ENCODE results near the gene CTU2. TPM values are rescaled to one million over a fixed set of nuclear protein-coding genes. Genes with fewer than 3 reads are reported as not detected.

CTU2 gene
- total RNA-seq, 1 experiment from 2014 or later = 24.8 TPM

DNA sequence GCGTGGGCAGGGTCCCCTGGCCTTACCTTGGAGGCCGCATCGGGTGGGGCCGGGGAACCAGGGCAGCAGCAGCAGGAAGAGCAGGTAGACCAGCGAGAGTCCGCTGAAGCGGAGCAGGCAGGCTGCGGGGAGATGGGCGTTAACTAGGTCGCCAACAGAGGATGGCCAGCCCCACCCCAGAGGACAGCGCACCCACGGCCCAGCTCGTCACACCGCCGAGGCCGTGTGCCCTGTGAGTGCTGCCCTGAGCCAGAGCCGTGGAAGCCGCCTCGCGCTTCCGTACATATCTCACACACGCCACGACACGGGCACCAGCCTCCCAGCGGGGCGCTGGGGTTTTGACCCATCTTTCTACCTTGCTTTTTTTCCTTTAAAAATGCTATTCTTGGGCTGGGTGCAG is 43.1 kb downstream of the CTU2 start:
- Histone ChIP-seq H3K36me3 (ENCODE audit: control insufficient read depth, insufficient read depth, low read length) (no peaks in the 10 kb centered on the region), H3K4me1 (ENCODE audit: control insufficient read depth, insufficient read depth, low read length) (peaks cover 4% of the 10 kb centered on the region; the same call in 1 of the 2 replicates), H3K27me3 (ENCODE audit: control insufficient read depth, insufficient read depth, low read length) (no peaks in the 10 kb centered on the region), H3K4me3 (ENCODE audit: low read depth in 2 of 2, low read length in 2 of 2) (no peak overlapping the region), H3K27ac (ENCODE audit: low read length) (no peak overlapping the region), H3K9me3 (ENCODE audit: control insufficient read depth, insufficient read depth, low read depth, low read length) (no peaks in the 10 kb centered on the region)
- TF ChIP-seq SIN3A (IDR thresholded peaks at IDR 0.05; ENCODE audit: borderline replicate concordance, insufficient read depth, low read depth, low read length) (no peak), TCF7L2 (IDR thresholded peaks at IDR 0.05; ENCODE audit: low read depth, low read length) (no peak), POLR2AphosphoS5 (IDR thresholded peaks at IDR 0.05; ENCODE audit: low read depth, low read length) (no peak)
- TF ChIP-seq, protein P1, sequence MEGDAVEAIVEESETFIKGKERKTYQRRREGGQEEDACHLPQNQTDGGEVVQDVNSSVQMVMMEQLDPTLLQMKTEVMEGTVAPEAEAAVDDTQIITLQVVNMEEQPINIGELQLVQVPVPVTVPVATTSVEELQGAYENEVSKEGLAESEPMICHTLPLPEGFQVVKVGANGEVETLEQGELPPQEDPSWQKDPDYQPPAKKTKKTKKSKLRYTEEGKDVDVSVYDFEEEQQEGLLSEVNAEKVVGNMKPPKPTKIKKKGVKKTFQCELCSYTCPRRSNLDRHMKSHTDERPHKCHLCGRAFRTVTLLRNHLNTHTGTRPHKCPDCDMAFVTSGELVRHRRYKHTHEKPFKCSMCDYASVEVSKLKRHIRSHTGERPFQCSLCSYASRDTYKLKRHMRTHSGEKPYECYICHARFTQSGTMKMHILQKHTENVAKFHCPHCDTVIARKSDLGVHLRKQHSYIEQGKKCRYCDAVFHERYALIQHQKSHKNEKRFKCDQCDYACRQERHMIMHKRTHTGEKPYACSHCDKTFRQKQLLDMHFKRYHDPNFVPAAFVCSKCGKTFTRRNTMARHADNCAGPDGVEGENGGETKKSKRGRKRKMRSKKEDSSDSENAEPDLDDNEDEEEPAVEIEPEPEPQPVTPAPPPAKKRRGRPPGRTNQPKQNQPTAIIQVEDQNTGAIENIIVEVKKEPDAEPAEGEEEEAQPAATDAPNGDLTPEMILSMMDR (IDR thresholded peaks at IDR 0.05) = no peak
- TF ChIP-seq, protein P2, sequence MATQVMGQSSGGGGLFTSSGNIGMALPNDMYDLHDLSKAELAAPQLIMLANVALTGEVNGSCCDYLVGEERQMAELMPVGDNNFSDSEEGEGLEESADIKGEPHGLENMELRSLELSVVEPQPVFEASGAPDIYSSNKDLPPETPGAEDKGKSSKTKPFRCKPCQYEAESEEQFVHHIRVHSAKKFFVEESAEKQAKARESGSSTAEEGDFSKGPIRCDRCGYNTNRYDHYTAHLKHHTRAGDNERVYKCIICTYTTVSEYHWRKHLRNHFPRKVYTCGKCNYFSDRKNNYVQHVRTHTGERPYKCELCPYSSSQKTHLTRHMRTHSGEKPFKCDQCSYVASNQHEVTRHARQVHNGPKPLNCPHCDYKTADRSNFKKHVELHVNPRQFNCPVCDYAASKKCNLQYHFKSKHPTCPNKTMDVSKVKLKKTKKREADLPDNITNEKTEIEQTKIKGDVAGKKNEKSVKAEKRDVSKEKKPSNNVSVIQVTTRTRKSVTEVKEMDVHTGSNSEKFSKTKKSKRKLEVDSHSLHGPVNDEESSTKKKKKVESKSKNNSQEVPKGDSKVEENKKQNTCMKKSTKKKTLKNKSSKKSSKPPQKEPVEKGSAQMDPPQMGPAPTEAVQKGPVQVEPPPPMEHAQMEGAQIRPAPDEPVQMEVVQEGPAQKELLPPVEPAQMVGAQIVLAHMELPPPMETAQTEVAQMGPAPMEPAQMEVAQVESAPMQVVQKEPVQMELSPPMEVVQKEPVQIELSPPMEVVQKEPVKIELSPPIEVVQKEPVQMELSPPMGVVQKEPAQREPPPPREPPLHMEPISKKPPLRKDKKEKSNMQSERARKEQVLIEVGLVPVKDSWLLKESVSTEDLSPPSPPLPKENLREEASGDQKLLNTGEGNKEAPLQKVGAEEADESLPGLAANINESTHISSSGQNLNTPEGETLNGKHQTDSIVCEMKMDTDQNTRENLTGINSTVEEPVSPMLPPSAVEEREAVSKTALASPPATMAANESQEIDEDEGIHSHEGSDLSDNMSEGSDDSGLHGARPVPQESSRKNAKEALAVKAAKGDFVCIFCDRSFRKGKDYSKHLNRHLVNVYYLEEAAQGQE (IDR thresholded peaks at IDR 0.05; ENCODE audit: insufficient read depth in 1 of 2, low read depth in 2 of 2, low read length in 1 of 2) = no peak
- DNase-seq (ENCODE audit: low read depth, low spot score) (no peak), ATAC-seq (no peak)
- CTCF ChIA-PET = no interaction called here
- POLR2A ChIA-PET = no interaction called here
- intact Hi-C loops (cut with micrococcal nuclease; ENCODE audit: unreplicated experiment) (no loop called here), in situ Hi-C loops (cut with HindIII; ENCODE audit: low pct_unique_long_range_greater_than_20kb, low sequenced_read_pairs) (no loop called here)
- no TSS peak for BruUV-seq (replicated peaks)

DNA sequence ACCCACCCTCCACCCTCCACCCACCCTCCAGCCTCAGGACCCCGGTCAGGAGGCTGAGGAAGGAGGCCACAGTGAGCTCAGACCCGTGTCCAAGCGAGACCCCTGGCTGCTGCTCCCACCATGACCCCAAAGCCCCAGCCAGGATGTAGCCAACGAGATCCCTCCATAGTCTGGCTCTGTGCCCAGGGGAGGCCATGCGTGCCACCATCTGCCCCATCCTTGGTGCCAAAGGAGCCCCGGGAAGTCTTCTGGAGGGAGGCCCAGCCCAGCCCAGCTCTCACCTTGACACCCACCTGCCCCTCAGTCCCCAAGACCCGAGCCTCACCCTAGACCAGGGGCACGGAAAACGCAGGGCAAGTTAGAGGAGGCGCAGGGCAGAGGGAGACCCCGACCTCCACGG is 44.6 kb downstream of the CTU2 start:
- DNase-seq (ENCODE audit: low read depth, low spot score) = no peak
- Histone ChIP-seq H3K27me3 (ENCODE audit: control insufficient read depth, insufficient read depth, low read length) (no peaks in the 10 kb centered on the region), H3K9me3 (ENCODE audit: control insufficient read depth, insufficient read depth, low read depth, low read length) (no peaks in the 10 kb centered on the region), H3K27ac (ENCODE audit: low read length) (no peak overlapping the region), H3K36me3 (ENCODE audit: control insufficient read depth, insufficient read depth, low read length) (no peaks in the 10 kb centered on the region), H3K4me3 (ENCODE audit: low read depth in 2 of 2, low read length in 2 of 2) (no peak overlapping the region), H3K4me1 (ENCODE audit: control insufficient read depth, insufficient read depth, low read length) (peaks cover 16% of the 10 kb centered on the region)
- no peak for ATAC-seq
- no TSS peak for BruUV-seq (replicated peaks)
- in situ Hi-C loops (cut with HindIII; ENCODE audit: low pct_unique_long_range_greater_than_20kb, low sequenced_read_pairs) (no loop called here), intact Hi-C loops (cut with micrococcal nuclease; ENCODE audit: unreplicated experiment) (no loop called here)
- ChIA-PET CTCF (no interaction called here), POLR2A (no interaction called here)
- TF ChIP-seq SIN3A (IDR thresholded peaks at IDR 0.05; ENCODE audit: borderline replicate concordance, insufficient read depth, low read depth, low read length) = no peak
- TF ChIP-seq TCF7L2 (IDR thresholded peaks at IDR 0.05; ENCODE audit: low read depth, low read length) = no peak

DNA sequence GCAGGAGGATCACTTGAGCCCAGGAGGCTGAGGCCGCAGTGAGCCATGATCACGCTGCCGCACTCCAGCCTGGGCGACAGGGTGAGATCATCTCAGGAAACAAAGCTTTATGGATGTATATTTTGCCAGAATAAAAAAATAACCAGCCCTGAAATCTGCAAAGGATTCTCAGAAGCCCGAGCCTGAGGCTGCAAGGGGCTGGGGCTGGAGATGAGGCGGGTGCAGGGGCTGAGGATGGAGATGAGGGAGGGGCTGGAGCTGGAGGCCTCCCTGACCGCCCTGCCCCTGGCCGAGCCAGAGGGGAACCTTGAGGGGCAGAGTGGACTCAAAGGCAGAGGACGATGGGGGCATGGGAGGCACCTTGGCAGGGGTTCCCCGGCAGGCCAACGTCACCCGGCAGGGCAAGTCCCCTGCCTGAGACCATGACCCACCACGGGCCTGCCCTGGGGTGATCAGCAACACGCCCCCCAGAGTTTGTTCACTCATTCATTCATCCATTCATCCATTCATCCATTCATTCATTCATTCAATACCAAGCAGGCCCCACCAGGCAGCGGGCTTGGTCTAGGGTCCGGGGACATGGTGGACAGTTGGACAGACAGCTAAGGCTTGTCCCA is 46.2 kb downstream of the CTU2 start:
- in situ Hi-C loops (cut with HindIII; ENCODE audit: low pct_unique_long_range_greater_than_20kb, low sequenced_read_pairs) = no loop called here
- CTCF ChIA-PET = no interaction called here
- Histone ChIP-seq H3K4me1 (ENCODE audit: control insufficient read depth, insufficient read depth, low read length) (peaks cover 18% of the 10 kb centered on the region), H3K27ac (ENCODE audit: low read length) (no peak overlapping the region), H3K27me3 (ENCODE audit: control insufficient read depth, insufficient read depth, low read length) (no peaks in the 10 kb centered on the region), H3K36me3 (ENCODE audit: control insufficient read depth, insufficient read depth, low read length) (no peaks in the 10 kb centered on the region), H3K4me3 (ENCODE audit: low read depth in 2 of 2, low read length in 2 of 2) (no peak overlapping the region), H3K9me3 (ENCODE audit: control insufficient read depth, insufficient read depth, low read depth, low read length) (no peaks in the 10 kb centered on the region)
- TF ChIP-seq, protein P2 (IDR thresholded peaks at IDR 0.05; ENCODE audit: insufficient read depth in 1 of 2, low read depth in 2 of 2, low read length in 1 of 2) = no peak
- TF ChIP-seq, protein P1 (IDR thresholded peaks at IDR 0.05) = no peak
- TF ChIP-seq POLR2AphosphoS5 (IDR thresholded peaks at IDR 0.05; ENCODE audit: low read depth, low read length) (no peak), TCF7L2 (IDR thresholded peaks at IDR 0.05; ENCODE audit: low read depth, low read length) (no peak), SIN3A (IDR thresholded peaks at IDR 0.05; ENCODE audit: borderline replicate concordance, insufficient read depth, low read depth, low read length) (no peak)
- POLR2A ChIA-PET = no interaction called here
- intact Hi-C loops (cut with micrococcal nuclease; ENCODE audit: unreplicated experiment) = no loop called here
- DNase-seq (ENCODE audit: low read depth, low spot score) (no peak), ATAC-seq (no peak)
- BruUV-seq (replicated peaks) = no TSS peak
